ENCODE results near the gene SKIL.
A peak's percentile ranks its signal among the peaks of the same experiment; 100 is the strongest.

The SKIL gene

GRCh38 chr3:170405101-170405500 is 47.6 kb downstream of the SKIL start:
- no peak for DNase-seq

GRCh38 chr3:170410428-170411029 is 53.0 kb downstream of the SKIL start:
- DNase-seq: no peak

GRCh38 chr3:170413291-170413690 is 55.8 kb downstream of the SKIL start:
- DNase-seq: no peak

GRCh38 chr3:170414202-170414663 is 56.7 kb downstream of the SKIL start:
- peak; percentile 78 for DNase-seq

DNA sequence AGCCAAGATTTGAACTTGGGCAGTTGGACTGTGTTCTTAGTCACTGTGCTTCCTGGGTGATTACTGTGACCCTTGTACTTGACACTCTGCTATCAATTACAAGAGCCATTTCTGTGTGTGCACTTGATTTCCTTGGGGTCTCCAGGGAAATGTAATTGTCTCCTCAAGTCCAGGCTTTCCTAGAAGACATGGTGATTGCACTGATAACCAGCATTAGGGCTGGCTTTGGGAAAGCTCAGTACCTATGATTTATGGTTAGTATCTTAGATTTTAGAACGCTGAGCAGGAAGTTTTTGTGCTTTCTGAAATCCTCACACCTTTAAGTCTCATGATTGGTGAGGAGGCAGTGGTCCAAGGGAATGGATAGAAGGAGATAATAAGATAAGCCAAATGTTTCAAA is 59.6 kb downstream of the SKIL start:
- DNase-seq: no peak

DNA sequence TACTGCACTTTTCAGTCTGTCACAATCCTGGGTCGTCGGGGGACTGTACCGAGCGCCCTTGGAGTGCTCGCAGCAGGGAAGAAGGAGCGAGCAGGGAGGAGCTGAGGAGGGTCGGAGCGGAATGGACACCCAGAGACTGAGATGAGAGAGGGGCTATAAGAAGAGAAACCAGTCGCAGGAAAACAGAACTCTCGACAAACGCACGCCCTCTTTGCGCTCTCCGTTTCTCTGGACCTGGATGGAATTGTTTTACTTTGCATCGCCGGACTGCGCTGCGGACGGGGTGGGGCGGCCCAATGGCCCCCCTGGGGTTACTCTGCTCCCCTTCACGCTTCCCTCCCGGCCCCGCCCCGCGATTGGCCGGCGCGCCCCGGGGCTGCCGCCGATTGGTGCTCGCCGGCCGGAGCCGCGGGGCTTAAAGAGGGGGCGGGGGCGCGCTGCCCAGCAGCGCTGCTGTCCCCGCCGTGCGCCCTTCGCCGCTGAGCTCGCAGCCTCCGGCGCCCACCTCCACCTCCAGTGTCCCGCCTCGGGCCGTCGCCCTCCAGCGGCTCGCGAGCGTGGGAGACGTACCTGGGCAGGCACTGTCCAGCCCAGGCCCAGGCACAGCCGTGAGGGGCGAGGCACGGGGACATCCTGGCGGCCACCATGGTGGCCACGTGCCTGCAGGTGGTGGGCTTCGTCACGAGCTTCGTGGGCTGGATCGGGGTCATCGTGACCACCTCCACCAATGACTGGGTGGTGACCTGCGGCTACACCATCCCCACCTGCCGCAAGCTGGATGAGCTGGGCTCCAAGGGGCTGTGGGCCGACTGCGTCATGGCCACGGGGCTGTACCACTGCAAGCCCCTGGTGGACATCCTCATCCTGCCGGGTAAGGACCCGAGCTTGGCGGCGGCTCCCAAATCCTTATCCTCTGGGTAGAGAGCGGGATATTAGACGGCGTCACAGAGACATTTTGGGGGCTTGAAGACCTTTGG is 61.2 kb downstream of the SKIL start, which contains the start of gene CLDN11:
Gene CLDN11 (plus strand): TSS at position 447 of the 977 bp plus-strand sequence. CDS start 199 bp downstream, at position 646.
- peak; percentile 32 for DNase-seq

DNA sequence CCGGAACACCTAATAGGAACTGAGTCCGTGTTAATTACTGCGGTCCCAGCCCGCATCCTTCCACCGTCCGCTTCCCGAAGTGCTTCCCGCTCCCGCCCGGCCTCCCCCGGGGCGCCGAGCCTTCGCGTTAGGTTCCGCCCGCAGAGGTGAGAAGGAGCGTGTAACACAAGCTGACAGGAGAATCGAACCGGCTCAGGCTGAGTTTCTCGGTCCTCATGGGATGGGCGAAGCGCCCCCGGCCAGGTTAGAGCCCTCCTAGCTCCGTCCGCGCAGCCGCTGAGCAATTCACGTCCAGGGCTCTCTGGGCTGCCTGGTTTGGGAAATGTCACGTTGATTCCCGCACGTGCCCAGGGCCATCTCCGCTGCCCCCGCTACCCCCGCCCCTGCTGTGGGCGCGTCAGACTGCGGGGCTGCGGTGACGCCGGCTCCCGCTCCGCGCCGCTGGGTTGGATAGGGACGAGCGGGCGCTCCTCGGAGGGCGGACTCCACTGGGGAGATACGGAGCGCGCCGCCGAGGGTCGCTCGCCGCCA is 62.1 kb downstream of the SKIL start:
- no peak for DNase-seq

DNA sequence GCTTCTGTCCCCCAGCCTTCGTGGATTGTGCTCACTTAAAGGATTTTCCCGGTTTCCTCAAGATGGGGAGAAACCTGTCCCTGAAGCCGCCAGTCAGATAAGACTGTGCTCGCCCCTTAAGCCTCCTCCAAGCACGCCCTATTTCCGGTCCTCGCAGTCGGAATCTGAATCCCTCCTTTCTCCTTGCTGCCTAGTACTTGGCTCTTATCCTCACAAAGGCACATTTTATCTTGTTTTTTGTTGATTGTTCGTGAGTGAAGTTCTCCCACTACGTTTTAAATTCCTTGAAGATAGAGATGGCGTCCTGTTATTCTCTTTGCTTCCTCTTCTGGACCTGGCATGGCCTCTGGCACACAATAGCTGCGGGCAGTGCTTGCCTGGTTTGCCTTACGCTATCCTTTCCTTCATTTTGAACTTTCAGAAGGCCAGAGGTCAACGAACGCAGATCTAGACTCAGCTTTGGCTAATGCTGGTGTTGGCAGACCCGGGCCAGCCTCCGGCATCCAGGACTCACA is 62.8 kb downstream of the SKIL start:
- no peak for DNase-seq

GRCh38 chr3:170421111-170421641 is 63.7 kb downstream of the SKIL start:
- DNase-seq: no peak

- no peak for DNase-seq
These were observed 64.2 kb downstream of the SKIL start for GRCh38 chr3:170421758-170422157.

DNA sequence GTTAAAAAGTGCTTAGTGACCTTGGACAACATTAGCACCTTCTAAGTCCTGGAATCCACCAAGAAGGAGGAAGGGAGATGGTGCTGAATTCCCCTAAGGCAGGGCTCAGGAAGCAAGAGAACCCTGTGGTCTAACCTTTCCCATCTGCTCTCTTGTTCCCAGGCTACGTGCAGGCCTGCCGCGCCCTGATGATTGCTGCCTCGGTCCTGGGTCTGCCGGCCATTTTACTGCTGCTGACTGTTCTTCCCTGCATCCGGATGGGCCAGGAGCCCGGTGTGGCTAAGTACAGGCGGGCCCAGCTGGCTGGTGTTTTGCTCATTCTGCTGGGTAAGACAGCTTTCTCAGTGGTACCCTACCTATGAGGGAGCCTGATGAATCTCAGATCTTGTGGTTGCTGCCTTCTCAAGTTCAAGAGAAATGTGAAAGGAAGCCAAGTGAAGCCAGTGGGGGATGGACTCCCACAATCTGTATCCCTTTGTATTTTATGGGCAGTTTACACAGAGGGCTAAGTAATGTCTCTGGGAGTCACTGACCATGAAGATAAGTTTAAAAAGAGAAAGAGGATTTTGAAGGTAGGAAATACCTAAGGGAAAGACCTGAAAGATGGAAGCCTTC is 65.6 kb downstream of the SKIL start:
- DNase-seq: no peak

- DNase-seq: no peak
These were observed 67.4 kb downstream of the SKIL start for GRCh38 chr3:170424879-170425278.

GRCh38 chr3:170425491-170426239 is 68.2 kb downstream of the SKIL start:
- peak; percentile 80 for DNase-seq

DNA sequence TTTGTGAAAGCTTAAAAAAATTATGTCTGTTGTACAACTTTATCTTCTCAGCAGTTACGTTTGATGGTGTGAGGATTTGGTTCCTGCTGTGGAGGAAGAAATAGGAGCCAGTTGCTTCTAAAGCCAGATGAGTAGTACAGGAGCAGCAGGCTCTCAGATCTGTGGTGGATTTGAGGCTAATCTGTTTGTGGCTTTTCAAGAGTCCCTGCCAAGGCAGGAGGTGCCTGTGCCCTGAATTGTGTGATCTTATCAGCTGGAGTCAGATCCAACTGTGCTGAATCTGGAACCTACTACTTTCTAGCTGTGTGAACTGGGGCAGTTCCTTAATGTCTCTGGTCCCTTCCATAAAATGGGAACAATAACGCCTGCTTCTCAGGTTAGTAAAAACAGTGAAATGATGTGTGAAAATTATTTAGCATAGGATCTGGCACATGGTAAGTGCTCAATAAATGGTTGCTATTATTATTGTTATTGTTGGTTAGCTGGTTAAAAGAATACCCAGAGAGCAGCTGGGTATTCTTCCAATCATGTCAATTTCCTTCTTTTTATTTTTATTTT is 68.8 kb downstream of the SKIL start:
- DNase-seq: peak; percentile 64

- DNase-seq: no peak
These were observed 70.6 kb downstream of the SKIL start for GRCh38 chr3:170428095-170428494.

DNA sequence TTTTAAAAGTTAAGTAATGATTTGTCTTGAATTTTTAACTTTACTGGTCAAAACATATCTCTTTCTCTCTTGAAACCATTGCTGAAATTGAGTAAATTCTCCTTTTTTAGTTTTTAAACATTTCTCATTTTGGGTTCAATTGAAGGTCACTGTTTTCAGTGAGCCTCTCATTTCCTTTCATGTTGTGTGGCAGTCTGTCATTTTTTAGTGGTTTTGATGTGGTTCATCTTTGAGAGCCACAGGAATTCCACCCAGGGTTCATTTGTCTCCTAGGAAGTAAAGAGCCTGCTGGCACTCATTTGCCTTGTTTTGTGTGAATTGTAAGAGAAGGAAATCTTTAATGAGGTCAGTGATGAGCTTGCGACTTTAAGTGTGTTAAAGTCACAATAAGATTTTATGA is 71.5 kb downstream of the SKIL start:
- DNase-seq: no peak

GRCh38 chr3:170431054-170431453 is 73.5 kb downstream of the SKIL start:
- DNase-seq: no peak

GRCh38 chr3:170432416-170432815 is 74.9 kb downstream of the SKIL start:
- no peak for DNase-seq

DNA sequence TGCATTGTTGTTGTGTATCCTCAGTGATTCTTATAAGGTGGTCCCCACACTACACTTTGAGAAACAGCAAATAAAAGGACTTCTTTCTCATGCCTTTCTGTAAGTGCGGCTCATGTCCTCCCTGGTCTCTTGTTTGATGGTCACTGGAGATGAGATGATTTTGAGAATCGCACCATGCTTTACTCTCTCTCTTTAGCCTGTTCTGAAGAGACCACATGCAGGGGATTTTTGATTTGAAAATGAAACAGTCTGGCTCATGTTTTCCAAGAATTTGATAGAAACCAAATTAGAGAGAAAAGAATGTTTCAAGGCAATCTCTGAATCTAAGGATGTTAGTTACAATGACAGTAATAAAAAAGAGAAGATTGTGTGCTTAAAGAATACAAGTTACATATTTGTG is 79.2 kb downstream of the SKIL start:
- DNase-seq: no peak

DNA sequence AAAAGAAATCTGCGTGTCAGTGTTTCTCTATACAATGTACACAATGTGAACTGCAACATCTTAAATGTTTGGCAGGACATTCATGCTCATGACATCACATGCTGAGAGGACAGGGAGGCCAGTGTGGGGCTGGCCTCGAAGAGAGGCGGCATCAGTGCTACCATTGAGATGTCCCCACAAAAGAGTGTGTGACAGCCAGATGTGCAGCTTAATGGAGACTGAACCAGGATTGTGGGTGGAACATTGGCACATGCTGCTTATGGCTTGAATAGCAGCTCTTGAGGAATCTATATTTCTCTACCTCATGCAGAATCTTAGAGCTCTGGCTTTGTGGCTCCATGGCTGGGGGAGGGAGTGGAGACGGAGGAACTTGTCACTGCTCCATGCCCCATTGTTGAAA is 79.7 kb downstream of the SKIL start:
- DNase-seq: no peak

DNA sequence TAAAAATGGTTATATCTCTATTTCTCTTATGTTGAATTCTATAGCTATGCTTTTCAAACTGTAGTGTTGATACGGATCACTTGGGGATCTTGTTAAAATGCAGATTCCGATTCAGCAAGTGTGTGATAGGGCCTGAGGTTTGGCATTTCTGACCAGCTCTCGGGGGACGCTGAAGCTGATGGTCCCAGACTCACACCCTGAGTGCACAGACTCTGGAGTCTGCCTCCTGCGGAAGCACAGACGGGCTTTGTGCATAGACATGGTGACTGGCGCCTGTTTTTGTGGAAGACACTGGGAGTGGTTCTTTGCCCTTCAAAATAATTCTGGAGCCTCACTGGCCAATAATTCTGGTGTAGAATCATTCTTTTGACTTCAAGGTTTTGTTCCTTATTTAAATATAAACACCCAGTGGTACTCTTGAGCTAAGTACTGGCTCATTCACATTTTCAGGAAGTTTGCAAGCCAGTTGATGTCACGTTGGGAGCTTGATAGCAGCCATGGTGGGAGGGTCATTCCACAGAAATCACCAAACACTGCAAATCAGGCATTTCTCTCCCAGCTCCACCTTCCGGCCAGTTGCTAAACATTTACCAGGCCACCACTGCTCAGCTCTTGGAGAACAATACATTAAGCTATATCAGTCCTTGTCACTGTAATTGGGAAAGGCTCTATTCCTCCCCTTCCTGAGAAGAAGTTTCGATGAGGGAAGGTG is 80.3 kb downstream of the SKIL start:
- DNase-seq: no peak
